ENCODE data around the gene GALNT1.

DNA sequence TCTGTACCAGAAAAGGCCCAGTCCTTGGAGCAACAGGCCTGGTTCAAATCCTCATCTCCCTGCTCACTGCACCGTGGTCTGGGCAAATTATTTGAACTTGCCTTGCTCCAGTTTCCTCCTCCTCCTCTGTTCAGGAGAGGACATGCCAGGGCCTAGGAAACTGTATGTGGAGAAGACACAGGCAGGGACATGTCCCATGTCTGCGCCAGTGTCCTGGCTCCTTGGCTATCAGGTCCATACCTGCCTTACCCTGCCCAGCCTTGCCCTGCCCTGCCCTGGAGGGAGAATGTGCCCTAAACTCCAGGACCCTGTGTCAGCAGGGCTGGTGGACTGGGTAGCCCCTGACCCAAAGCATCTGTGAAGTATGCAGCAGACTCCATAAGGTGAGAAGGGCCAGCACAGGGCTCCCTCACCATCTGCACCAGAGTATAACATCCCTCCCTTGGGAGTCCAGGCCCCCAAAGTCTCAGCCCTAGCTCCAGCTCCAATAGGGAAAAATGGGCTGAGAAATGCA is 165.3 kb downstream of the GALNT1 start:
- TF ChIP-seq POLR2A (IDR thresholded peaks at IDR 0.05), result no peak
- TF ChIP-seq EP300 (IDR thresholded peaks at IDR 0.05), result no peak
- TF ChIP-seq POLR2AphosphoS5 (IDR thresholded peaks at IDR 0.05), result no peak

Measured in upper lobe of left lung (tissue), 4 donors.